Fibroblast of lung (primary cell): ENCODE measurements around the gene ZNF841.

Source experiments
- CTCF ChIP-seq, 2 donors: IDR thresholded peaks in 1 of 2; conservative IDR thresholded peaks in 1 of 2; 1 replicate in 1 of 2; 2 replicates in 1 of 2; pipeline ENCODE4 v1.5.1; 2011 to 2012; ENCODE audit warnings: low read length in 2 of 2, control low read depth in 1 of 2, inconsistent platforms in 1 of 2, low read depth in 1 of 2, mild to moderate bottlenecking in 1 of 2
- EZH2 ChIP-seq: IDR thresholded peaks from 2 replicates; pipeline ENCODE4 v1.5.1; 2012; ENCODE audit warnings: low read length, control low read depth, mild to moderate bottlenecking; ENCODE audit errors: missing control alignments

- TF ChIP-seq CTCF (conservative IDR thresholded peaks at IDR 0.05 in 1 of 2, IDR thresholded peaks at IDR 0.05 in 1 of 2; ENCODE audit: low read depth in 1 of 2, low read length in 2 of 2) (no peak), EZH2 (no peak)
These were observed 25.1 kb downstream of the ZNF841 start for GRCh38 chr19:52070496-52070895.
